HEK293T (cell line): ENCODE data around the gene ZNF777.
"Not testable (repeated sequence)": the region's sequence is repeated elsewhere in the genome, so short reads cannot be mapped to it uniquely, and the experiment has no call there.

Experiments
- BHLHE40 ChIP-seq: fragments of 450-650 bp; IDR thresholded peaks from 2 replicates; pipeline ENCODE4 v1.6.1; 2016; ENCODE audit warnings: mild to moderate bottlenecking, moderate library complexity, borderline replicate concordance
- ELF4 ChIP-seq: fragments of 450-650 bp; IDR thresholded peaks from 2 replicates; pipeline ENCODE4 v1.6.1; 2017; ENCODE audit warnings: antibody characterized with exemption
- FOXA1 ChIP-seq: fragments of 450-650 bp; IDR thresholded peaks from 2 replicates; pipeline ENCODE4 v1.6.1; 2016; ENCODE audit warnings: mild to moderate bottlenecking
- FOXK2 ChIP-seq: fragments of 450-650 bp; IDR thresholded peaks from 2 replicates; pipeline ENCODE4 v1.6.1; 2016; ENCODE audit warnings: mild to moderate bottlenecking
- FOXM1 ChIP-seq: fragments of 450-650 bp; IDR thresholded peaks from 2 replicates; pipeline ENCODE4 v1.6.1; 2017; ENCODE audit warnings: mild to moderate bottlenecking, borderline replicate concordance
- L3MBTL2 ChIP-seq: fragments of 450-650 bp; conservative IDR thresholded peaks from 2 replicates; pipeline ENCODE4 v1.6.1; 2016; ENCODE audit warnings: mild to moderate bottlenecking
- SP1 ChIP-seq: fragments of 450-650 bp; IDR thresholded peaks from 2 replicates; pipeline ENCODE4 v1.6.1; 2017
- SUZ12 ChIP-seq: fragments of 450-650 bp; IDR thresholded peaks from 2 replicates; pipeline ENCODE4 v1.6.1; 2016; ENCODE audit warnings: mild to moderate bottlenecking
- TARDBP ChIP-seq: fragments of 450-650 bp; IDR thresholded peaks from 2 replicates; pipeline ENCODE4 v1.6.1; 2016
- ZNF384 ChIP-seq: fragments of 450-650 bp; IDR thresholded peaks from 2 replicates; pipeline ENCODE4 v1.6.1; 2016
- TF ChIP-seq, protein P1 (sequence below): fragments of 450-650 bp; IDR thresholded peaks from 2 replicates; pipeline ENCODE4 v1.6.1; 2016

- not testable (repeated sequence) for TF ChIP-seq ELF4, SP1, FOXA1, FOXM1, ZNF384, TARDBP, L3MBTL2, SUZ12, FOXK2, BHLHE40
- TF ChIP-seq, protein P1, sequence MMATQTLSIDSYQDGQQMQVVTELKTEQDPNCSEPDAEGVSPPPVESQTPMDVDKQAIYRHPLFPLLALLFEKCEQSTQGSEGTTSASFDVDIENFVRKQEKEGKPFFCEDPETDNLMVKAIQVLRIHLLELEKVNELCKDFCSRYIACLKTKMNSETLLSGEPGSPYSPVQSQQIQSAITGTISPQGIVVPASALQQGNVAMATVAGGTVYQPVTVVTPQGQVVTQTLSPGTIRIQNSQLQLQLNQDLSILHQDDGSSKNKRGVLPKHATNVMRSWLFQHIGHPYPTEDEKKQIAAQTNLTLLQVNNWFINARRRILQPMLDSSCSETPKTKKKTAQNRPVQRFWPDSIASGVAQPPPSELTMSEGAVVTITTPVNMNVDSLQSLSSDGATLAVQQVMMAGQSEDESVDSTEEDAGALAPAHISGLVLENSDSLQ, result not testable (repeated sequence)
Observed at GRCh38 chr7:149446026-149446425, 14.8 kb downstream of the ZNF777 start.
